K562 (cell line): ENCODE data around the gene TPGS1. TPM values are rescaled to one million over a fixed set of nuclear protein-coding genes. Genes with fewer than 3 reads are reported as not detected.

Source experiments
- ATF1 ChIP-seq, 2 experiments: fragments of 450-650 bp in 1 of 2; IDR thresholded peaks; 2 replicates each; pipeline ENCODE4 v1.6.1; 2016; ENCODE audit warnings: missing compliant biosample characterization in 1 of 2, missing genetic modification characterization in 1 of 2
- CREM ChIP-seq: IDR thresholded peaks from 2 replicates; pipeline ENCODE4 v1.6.1; 2014; ENCODE audit warnings: antibody characterized with exemption, low read depth
- LEF1 ChIP-seq: fragments of 450-650 bp; IDR thresholded peaks from 2 replicates; pipeline ENCODE4 v1.6.1; 2016; ENCODE audit warnings: mild to moderate bottlenecking
- MGA ChIP-seq: fragments of 450-650 bp; IDR thresholded peaks from 2 replicates; pipeline ENCODE4 v1.6.1; 2016; ENCODE audit warnings: mild to moderate bottlenecking, moderate library complexity
- NCOR1 ChIP-seq: fragments of 450-650 bp; IDR thresholded peaks from 2 replicates; pipeline ENCODE4 v1.6.1; 2016; ENCODE audit warnings: mild to moderate bottlenecking, moderate library complexity
- NFIC ChIP-seq: fragments of 450-650 bp; IDR thresholded peaks from 2 replicates; pipeline ENCODE4 v1.6.1; 2017; ENCODE audit warnings: mild to moderate bottlenecking, inconsistent platforms
- PHF20 ChIP-seq: fragments of 450-650 bp; IDR thresholded peaks from 2 replicates; pipeline ENCODE4 v1.6.1; 2018; ENCODE audit not compliant: partially characterized antibody
- RBFOX2 ChIP-seq: fragments of 200-400 bp; formaldehyde crosslinking; IDR thresholded peaks from 2 replicates; pipeline ENCODE4 v1.6.1; 2017; ENCODE audit warnings: low read depth, mild to moderate bottlenecking, low read length, moderate library complexity
- SFPQ ChIP-seq: fragments of 200-400 bp; formaldehyde crosslinking; IDR thresholded peaks from 2 replicates; pipeline ENCODE4 v1.6.1; 2017; ENCODE audit warnings: mild to moderate bottlenecking, low read depth, low read length, moderate library complexity
- ZBTB7A ChIP-seq: IDR thresholded peaks from 2 replicates; pipeline ENCODE4 v1.6.1; 2011; ENCODE audit warnings: low read depth, mild to moderate bottlenecking, low read length, moderate library complexity, borderline replicate concordance; ENCODE audit not compliant: control insufficient read depth
- ZNF134 ChIP-seq: fragments of 250-450 bp; sonication (Bioruptor Pico); conservative IDR thresholded peaks from 2 replicates; pipeline ENCODE4 v1.4.0; 2020
- ZNF316 ChIP-seq: fragments of 450-650 bp; IDR thresholded peaks from 2 replicates; pipeline ENCODE4 v1.6.1; 2016
- polyA plus RNA-seq, 8 experiments: library from polyadenylated mRNA; depleted of rRNA in 4 of 8; stranded (reverse) in 5 of 8; unstranded in 3 of 8; fragments of >200 nt; fragmentation: Nextera tagmentation in 2 of 8; fragmentation: Illumina TruSeq in 1 of 8; extraction: Ambion mirVana in 2 of 8; extraction: Trizol in 1 of 8; gene quantifications; 2 replicates each; pipeline versions ENCODE4 v1.2.1 to v1.2.3, GENCODE V29; 2011 to 2014; ENCODE audit warnings: inconsistent platforms in 1 of 8, missing spikeins in 1 of 8
- total RNA-seq, 7 experiments: library from RNA; depleted of rRNA in 6 of 7; stranded (reverse); fragments of >200 nt in 6 of 7; fragmentation: Illumina TruSeq in 2 of 7; extraction: Trizol in 2 of 7; gene quantifications; 2 replicates each; pipeline versions ENCODE4 v1.2.1 to v1.2.3, GENCODE V29; 2011 to 2021; ENCODE audit warnings: low replicate concordance in 1 of 7

TPGS1 gene
- total and polyA plus RNA-seq, 9 of the 15 experiments (the other 6 are each of a cell fraction or from before 2014, with no cell fraction given): 0.30 to 31.6 (median 1.2) TPM; not detected in 2

DNA sequence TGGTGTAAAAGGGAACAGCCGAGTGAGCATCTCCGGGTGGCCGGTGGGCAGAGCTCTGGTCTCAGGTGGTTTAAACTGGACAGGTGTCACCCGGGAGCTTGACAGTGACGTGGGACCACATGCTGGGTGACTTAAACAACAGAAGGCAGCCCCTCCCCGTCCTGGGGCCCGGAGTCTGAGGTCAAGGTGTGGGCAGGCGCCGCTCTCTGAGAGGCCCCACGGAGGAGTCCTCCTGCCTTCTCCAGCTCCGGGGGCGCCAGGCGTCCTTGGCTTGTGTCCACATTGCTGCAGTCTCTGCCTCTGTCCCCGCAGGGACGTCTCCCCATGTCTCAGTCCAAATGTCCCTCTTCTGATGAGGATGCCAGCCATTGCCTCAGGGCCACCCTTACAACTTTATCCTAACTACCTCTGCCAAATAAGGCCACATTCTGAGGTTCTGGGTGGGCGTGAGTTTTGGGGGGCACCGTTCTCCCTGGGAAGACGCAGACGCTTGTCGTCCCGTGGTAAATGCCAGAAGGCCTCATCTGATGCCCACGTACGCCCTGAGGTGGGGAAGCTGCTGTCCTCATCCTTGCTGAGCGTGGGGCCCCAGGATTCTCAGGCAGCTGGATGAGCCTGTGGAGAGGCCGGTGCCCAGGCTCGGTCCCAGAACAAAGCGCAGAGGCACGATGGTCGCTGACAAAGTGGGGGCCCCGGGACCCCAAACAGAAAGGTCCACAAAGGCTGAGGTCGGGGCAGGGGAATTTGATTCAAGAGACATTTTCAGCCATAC lies 49.5 kb downstream of the TPGS1 start (continued):
- TF ChIP-seq MGA (peak; percentile 44; the same call in 1 of the 2 replicates), CREM (peak; percentile 77), SFPQ (no peak), ZNF316 (no peak), ZNF134 (CRISPR knock-in tag) (no peak), NCOR1 (no peak), NFIC (peak; percentile 42), LEF1 (no peak), ATF1 (CRISPR knock-in tag; IDR thresholded peaks at IDR 0.05) (no peak), ATF1 (tag; IDR thresholded peaks at IDR 0.05) (peak; percentile 62), RBFOX2 (peak; percentile 9; the same call in 1 of the 2 replicates), PHF20 (no peak), ZBTB7A (0 out of 2 replicates have a peak, but pooled peaks have one; percentile 58)
- TF ChIP-seq, all 486 proteins: peak for 17
